ENCODE data around the gene BMP5. TPM values are rescaled to one million over a fixed set of nuclear protein-coding genes. Genes with fewer than 3 reads are reported as not detected.

Gene BMP5
- total and polyA plus RNA-seq, 9 of the 15 experiments (the other 6 are each of a cell fraction or from before 2014, with no cell fraction given) = not detected

- no peak overlapping the region for H2AFZ ChIP-seq (ENCODE audit: low read depth, low read length)
- no peak overlapping the region for H3K27ac ChIP-seq (ENCODE audit: extremely low read depth, low read depth, low read length)
- H4K20me1 ChIP-seq (replicated peaks; ENCODE audit: control insufficient read depth, insufficient read depth, low read length) = no peaks in the 10 kb centered on the region
- DNase-seq (ENCODE audit: extremely low read depth in 1 of 4, low spot score in 3 of 4) (no peak), FAIRE-seq (no peak), ATAC-seq (no peak)
- no peaks in the 10 kb centered on the region for H3K4me1 ChIP-seq (replicated peaks in 1 of 2; ENCODE audit: control insufficient read depth in 2 of 2, insufficient read depth in 2 of 2, low read length in 2 of 2)
- intact Hi-C loops (cut with micrococcal nuclease) = no loop called here
- ChIA-PET CTCF (ENCODE audit: low intra/inter-chr PET ratio) (no interaction called here), POLR2A (no interaction called here)
- in situ Hi-C loops (cut with MboI) = no loop called here
- no peaks in the 10 kb centered on the region for H3K36me3 ChIP-seq (ENCODE audit: control insufficient read depth, insufficient read depth, low read length)
- TF ChIP-seq ETV1 (tag; conservative IDR thresholded peaks at IDR 0.05; ENCODE audit: low read depth) = no peak
- TF ChIP-seq ATF7 (IDR thresholded peaks at IDR 0.05) = no peak
- TF ChIP-seq PHB2 (IDR thresholded peaks at IDR 0.05; ENCODE audit: low read depth) = no peak
- TF ChIP-seq DPF2 (IDR thresholded peaks at IDR 0.05) = no peak
- TF ChIP-seq, protein P1, sequence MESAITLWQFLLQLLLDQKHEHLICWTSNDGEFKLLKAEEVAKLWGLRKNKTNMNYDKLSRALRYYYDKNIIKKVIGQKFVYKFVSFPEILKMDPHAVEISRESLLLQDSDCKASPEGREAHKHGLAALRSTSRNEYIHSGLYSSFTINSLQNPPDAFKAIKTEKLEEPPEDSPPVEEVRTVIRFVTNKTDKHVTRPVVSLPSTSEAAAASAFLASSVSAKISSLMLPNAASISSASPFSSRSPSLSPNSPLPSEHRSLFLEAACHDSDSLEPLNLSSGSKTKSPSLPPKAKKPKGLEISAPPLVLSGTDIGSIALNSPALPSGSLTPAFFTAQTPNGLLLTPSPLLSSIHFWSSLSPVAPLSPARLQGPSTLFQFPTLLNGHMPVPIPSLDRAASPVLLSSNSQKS (CRISPR knock-in tag; IDR thresholded peaks at IDR 0.05) = no peak
- TF ChIP-seq SMARCC2 (IDR thresholded peaks at IDR 0.05; ENCODE audit: low read depth) = no peak
- TF ChIP-seq MAZ (CRISPR knock-in tag; conservative IDR thresholded peaks at IDR 0.05 in 1 of 2, IDR thresholded peaks at IDR 0.05 in 1 of 2) = no peak
- TF ChIP-seq ZNF253 (CRISPR knock-in tag; conservative IDR thresholded peaks at IDR 0.05) = no peak
- TF ChIP-seq DNMT1 (IDR thresholded peaks at IDR 0.05) = no peak
- no peak for TF ChIP-seq ARID2 (IDR thresholded peaks at IDR 0.05)
- no TSS peak for BruUV-seq (replicated peaks)
- WGBS (ENCODE audit: insufficient coverage, low coverage, missing lambda C conversion rate) = 0% methylated on average over 2 of the region's 2 CpGs
- no peaks in the 10 kb centered on the region for H3K9me3 ChIP-seq (replicated peaks; ENCODE audit: control insufficient read depth, insufficient read depth, low read depth, low read length)
- H3K27me3 ChIP-seq (ENCODE audit: control insufficient read depth in 2 of 2, insufficient read depth in 2 of 2, low read length in 2 of 2) = no peaks in the 10 kb centered on the region
- no peak overlapping the region for H3K4me3 ChIP-seq
- no peaks in the 10 kb centered on the region for H3K9me1 ChIP-seq (ENCODE audit: control insufficient read depth, insufficient read depth, low read length)
- H3K79me2 ChIP-seq (ENCODE audit: control insufficient read depth, insufficient read depth, low read length) = no peaks in the 10 kb centered on the region
- H3K4me2 ChIP-seq (ENCODE audit: insufficient read depth, low read length) = no peak overlapping the region
- no peak overlapping the region for H3K9ac ChIP-seq (ENCODE audit: insufficient read depth in 1 of 2, low read depth in 2 of 2, low read length in 2 of 2)
Observed at GRCh38 chr6:55901765-55902270, 26.4 kb upstream of the BMP5 start.

Measured in K562 (cell line).